ENCODE results near the gene WNT8B. TPM values are rescaled to one million over a fixed set of nuclear protein-coding genes. Genes with fewer than 3 reads are reported as not detected.

Gene WNT8B
- total RNA-seq, 4 donors from 2014 or later, result not detected

DNA sequence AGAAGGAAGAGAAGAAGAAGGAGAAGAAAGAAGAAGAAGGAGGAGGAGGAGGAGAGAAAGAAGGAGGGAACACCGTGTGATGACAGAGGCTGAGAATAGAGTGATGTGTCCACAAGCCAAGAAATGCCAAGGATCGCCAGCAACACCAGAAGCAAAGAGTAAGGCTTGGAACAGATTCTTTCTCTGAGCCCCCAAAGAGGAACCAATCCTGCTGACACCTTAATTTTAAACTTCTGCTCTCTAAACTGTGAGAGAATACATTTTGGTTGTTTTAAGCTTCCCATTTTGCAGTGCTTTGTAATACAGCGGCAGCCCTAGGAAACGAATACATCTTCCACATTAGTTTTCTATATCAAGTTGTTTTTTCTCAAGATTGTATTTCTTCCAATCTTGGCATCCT lies 13.9 kb upstream of the WNT8B start:
- DNase-seq, result no peak
- TF ChIP-seq, protein P1, sequence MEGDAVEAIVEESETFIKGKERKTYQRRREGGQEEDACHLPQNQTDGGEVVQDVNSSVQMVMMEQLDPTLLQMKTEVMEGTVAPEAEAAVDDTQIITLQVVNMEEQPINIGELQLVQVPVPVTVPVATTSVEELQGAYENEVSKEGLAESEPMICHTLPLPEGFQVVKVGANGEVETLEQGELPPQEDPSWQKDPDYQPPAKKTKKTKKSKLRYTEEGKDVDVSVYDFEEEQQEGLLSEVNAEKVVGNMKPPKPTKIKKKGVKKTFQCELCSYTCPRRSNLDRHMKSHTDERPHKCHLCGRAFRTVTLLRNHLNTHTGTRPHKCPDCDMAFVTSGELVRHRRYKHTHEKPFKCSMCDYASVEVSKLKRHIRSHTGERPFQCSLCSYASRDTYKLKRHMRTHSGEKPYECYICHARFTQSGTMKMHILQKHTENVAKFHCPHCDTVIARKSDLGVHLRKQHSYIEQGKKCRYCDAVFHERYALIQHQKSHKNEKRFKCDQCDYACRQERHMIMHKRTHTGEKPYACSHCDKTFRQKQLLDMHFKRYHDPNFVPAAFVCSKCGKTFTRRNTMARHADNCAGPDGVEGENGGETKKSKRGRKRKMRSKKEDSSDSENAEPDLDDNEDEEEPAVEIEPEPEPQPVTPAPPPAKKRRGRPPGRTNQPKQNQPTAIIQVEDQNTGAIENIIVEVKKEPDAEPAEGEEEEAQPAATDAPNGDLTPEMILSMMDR (IDR thresholded peaks at IDR 0.05), result no peak
- TF ChIP-seq POLR2A (IDR thresholded peaks at IDR 0.05), result no peak
- H3K27ac ChIP-seq, result no peak overlapping the region
- H3K36me3 ChIP-seq, result no peaks in the 10 kb centered on the region
- H3K4me1 ChIP-seq, result no peaks in the 10 kb centered on the region
- H3K4me3 ChIP-seq, result no peak overlapping the region
- H3K9me3 ChIP-seq, result no peaks in the 10 kb centered on the region
- H3K27me3 ChIP-seq, result no peaks in the 10 kb centered on the region

DNA sequence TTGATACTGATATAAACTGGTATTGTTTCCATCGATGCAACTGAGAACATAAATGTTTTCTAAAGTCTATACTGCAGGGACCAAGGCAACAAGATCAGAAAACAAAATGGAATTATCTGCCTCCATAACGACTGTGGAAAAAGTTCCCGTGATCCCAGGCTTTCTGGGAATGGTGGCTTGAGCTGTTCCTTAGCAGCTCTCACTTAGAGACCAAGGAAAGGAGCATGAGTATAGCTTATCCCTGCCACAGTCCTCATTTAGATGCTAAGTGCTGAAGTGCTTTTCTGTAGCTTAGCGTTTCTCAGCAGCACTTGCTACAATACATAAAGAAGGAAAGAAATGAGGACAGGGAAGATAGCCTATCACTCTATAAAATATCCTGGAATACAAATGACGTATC lies 5.5 kb downstream of the WNT8B start:
- H3K27ac ChIP-seq, result no peak overlapping the region
- H3K4me3 ChIP-seq, result no peak overlapping the region
- TF ChIP-seq POLR2A (IDR thresholded peaks at IDR 0.05), result no peak
- TF ChIP-seq, protein P1 (IDR thresholded peaks at IDR 0.05), result no peak
- no peaks in the 10 kb centered on the region for H3K9me3 ChIP-seq
- H3K27me3 ChIP-seq, result no peaks in the 10 kb centered on the region
- no peaks in the 10 kb centered on the region for H3K36me3 ChIP-seq
- DNase-seq, result no peak
- H3K4me1 ChIP-seq, result no peaks in the 10 kb centered on the region

DNA sequence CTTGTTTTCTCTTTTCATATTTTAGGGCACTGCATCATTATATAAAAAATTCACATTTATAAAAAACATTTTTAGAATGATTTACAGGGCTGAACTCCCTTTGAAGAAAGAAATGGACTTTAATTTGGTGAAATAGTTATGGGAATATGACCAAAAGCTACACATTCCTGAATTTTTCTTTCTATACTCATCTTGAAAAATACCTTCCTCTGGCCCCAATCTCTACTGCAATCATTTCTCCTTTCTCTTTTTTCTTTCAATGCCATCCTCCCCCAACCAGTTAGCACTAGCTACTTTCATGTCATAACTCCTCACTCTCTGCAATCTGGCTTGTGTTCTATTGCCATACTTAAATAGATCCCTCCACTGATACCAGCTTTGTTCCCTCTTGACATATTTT lies 6.2 kb downstream of the WNT8B start:
- no peaks in the 10 kb centered on the region for H3K27me3 ChIP-seq
- no peaks in the 10 kb centered on the region for H3K4me1 ChIP-seq
- H3K9me3 ChIP-seq, result no peaks in the 10 kb centered on the region
- no peak overlapping the region for H3K4me3 ChIP-seq
- H3K27ac ChIP-seq, result no peak overlapping the region
- H3K36me3 ChIP-seq, result no peaks in the 10 kb centered on the region
- no peak for DNase-seq
- TF ChIP-seq, protein P1 (IDR thresholded peaks at IDR 0.05), result no peak
- TF ChIP-seq POLR2A (IDR thresholded peaks at IDR 0.05), result no peak

DNA sequence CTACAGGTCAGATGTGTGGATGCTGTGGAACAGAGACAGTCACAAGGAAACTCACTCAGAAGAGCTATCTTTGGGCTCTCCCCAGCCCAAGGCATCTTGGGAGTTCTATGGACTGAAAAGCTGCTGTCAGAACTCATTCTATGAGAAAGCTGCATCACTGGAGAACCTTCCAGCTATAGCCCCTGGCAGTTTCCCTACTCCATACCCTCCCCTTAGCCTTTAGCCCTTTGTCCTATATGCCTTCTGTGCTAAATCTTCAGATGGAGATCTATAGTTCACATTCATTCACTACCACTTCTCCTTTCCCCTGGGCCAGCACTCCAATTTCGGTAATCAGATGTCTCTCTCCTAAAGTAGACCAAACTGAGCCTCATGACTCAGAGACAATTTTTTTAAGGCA lies 6.9 kb downstream of the WNT8B start:
- Histone ChIP-seq H3K4me1 (no peaks in the 10 kb centered on the region), H3K4me3 (no peak overlapping the region), H3K36me3 (no peaks in the 10 kb centered on the region), H3K27me3 (no peaks in the 10 kb centered on the region), H3K27ac (no peak overlapping the region), H3K9me3 (no peaks in the 10 kb centered on the region)
- no peak for TF ChIP-seq POLR2A (IDR thresholded peaks at IDR 0.05)
- TF ChIP-seq, protein P1 (IDR thresholded peaks at IDR 0.05), result no peak
- no peak for DNase-seq

DNA sequence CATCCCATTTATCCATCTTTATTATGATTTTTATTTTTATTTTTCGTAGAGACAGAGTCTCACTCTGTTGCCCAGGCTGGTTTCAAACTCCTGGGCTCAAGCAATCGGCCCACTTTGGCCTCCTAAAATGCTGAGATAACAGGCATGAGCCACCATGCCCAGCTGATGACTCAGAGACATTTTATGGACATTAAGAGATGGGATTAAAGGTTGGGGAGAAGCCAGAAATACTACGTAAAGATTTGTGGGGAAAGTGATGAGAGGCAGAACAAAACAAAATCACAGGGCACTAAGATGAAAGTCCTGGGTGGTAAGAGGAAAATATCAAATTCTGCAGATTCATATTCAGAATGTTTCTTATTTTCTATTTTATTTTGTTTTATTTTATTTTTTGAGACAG lies 7.6 kb downstream of the WNT8B start:
- TF ChIP-seq POLR2A (IDR thresholded peaks at IDR 0.05), result no peak
- TF ChIP-seq, protein P1 (IDR thresholded peaks at IDR 0.05), result no peak
- Histone ChIP-seq H3K36me3 (no peaks in the 10 kb centered on the region), H3K4me1 (no peaks in the 10 kb centered on the region), H3K4me3 (no peak overlapping the region), H3K27me3 (no peaks in the 10 kb centered on the region), H3K9me3 (no peaks in the 10 kb centered on the region), H3K27ac (no peak overlapping the region)
- no peak for DNase-seq

DNA sequence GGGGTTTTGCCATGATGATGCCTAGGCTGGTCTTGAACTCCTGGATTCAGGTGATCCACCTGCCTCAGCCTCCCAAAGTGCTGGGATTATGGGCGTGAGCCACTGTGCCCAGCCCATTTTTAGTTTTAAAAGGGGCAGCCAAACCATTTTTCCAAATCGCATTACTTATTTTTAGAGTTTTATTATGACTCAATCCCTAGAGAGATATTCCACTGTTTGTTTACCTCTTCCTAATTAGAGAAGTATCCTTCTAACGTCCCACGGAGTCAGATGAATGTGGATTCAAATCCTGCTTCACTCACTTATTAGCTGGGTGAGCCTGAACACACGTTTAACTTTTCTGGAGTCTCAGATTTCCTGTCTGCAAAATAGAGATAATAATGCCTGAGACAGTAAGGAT lies 15.2 kb downstream of the WNT8B start:
- no peak for TF ChIP-seq POLR2A (IDR thresholded peaks at IDR 0.05)

More for the DNA sequence above, 15.2 kb downstream of the WNT8B start:
- Histone ChIP-seq H3K27ac (no peak overlapping the region), H3K4me1 (peaks cover 0 to 14% (median 6%) of the 10 kb centered on the region in 4 donors), H3K36me3 (no peaks in the 10 kb centered on the region), H3K9me3 (no peaks in the 10 kb centered on the region), H3K27me3 (no peaks in the 10 kb centered on the region), H3K4me3 (no peak overlapping the region)
- DNase-seq, result no peak
